ENCODE measurements around the gene CCL27. TPM values are rescaled to one million over a fixed set of nuclear protein-coding genes. Genes with fewer than 3 reads are reported as not detected.

CCL27 gene
- total and polyA plus RNA-seq, 10 of the 15 experiments (the other 5 are each of a cell fraction or from before 2014, with no cell fraction given) = 0.45 TPM; not detected in 9

GRCh38 chr9:34675048-34675714 is 12.7 kb upstream of the CCL27 start:
- DNase-seq (ENCODE audit: low read depth, low spot score) (no peak), FAIRE-seq (no peak), ATAC-seq (peak; percentile 95)
- no peak overlapping the region for H2AFZ ChIP-seq (ENCODE audit: control insufficient read depth, low read depth, low read length)
- no peak overlapping the region for H3K27ac ChIP-seq (ENCODE audit: control insufficient read depth, insufficient read depth)
- H3K27me3 ChIP-seq (replicated peaks in 1 of 2; ENCODE audit: control insufficient read depth in 2 of 2, insufficient read depth in 2 of 2, low read length in 1 of 2) = no peaks in the 10 kb centered on the region
- ChIA-PET SMC1A (ENCODE audit: uncharacterized antibody, unreplicated experiment) (interaction anchor here (1.1 kb wide), 1 partner anchor 310 kb away, joined by 3 read pairs; no protein-coding TSS in a partner anchor), POLR2A (no interaction called here), CTCF (interaction anchor here (0.8 to 3.3 kb wide), 7 partner anchors 9 to 38 kb away, joined by 3 to 23 read pairs (median 3); partner anchors contain the start of gene SIGMAR1), RAD21 (ENCODE audit: unreplicated experiment) (interaction anchor here (0.6 kb wide), 1 partner anchor 1278 kb away, joined by 3 read pairs; no protein-coding TSS in a partner anchor)
- 15% methylated on average over 10 of the region's 10 CpGs for WGBS (ENCODE audit: insufficient coverage, insufficient replicate concordance, low lambda C conversion rate, missing lambda C conversion rate)
- H3K79me2 ChIP-seq (ENCODE audit: control insufficient read depth, insufficient read depth, low read length) = no peaks in the 10 kb centered on the region
- in situ Hi-C loops (cut with MboI) (no loop called here), intact Hi-C loops (cut with micrococcal nuclease; ENCODE audit: unreplicated experiment) (loop anchor here (1.0 kb wide), 1 partner anchor 27 kb away; no protein-coding TSS in a partner anchor)
- H3K4me1 ChIP-seq (ENCODE audit: control insufficient read depth, insufficient read depth, low read length) = no peaks in the 10 kb centered on the region
- TF ChIP-seq YY1 (IDR thresholded peaks at IDR 0.05; ENCODE audit: low read depth, low read length) = peak; percentile 79
- TF ChIP-seq, protein P1, sequence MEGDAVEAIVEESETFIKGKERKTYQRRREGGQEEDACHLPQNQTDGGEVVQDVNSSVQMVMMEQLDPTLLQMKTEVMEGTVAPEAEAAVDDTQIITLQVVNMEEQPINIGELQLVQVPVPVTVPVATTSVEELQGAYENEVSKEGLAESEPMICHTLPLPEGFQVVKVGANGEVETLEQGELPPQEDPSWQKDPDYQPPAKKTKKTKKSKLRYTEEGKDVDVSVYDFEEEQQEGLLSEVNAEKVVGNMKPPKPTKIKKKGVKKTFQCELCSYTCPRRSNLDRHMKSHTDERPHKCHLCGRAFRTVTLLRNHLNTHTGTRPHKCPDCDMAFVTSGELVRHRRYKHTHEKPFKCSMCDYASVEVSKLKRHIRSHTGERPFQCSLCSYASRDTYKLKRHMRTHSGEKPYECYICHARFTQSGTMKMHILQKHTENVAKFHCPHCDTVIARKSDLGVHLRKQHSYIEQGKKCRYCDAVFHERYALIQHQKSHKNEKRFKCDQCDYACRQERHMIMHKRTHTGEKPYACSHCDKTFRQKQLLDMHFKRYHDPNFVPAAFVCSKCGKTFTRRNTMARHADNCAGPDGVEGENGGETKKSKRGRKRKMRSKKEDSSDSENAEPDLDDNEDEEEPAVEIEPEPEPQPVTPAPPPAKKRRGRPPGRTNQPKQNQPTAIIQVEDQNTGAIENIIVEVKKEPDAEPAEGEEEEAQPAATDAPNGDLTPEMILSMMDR (IDR thresholded peaks at IDR 0.05 in 2 of 3, conservative IDR thresholded peaks at IDR 0.05 in 1 of 3; ENCODE audit: control insufficient read depth in 2 of 3, extremely low read depth in 1 of 3, insufficient read depth in 1 of 3, low read depth in 3 of 3, low read length in 3 of 3) = peak; percentile 81 to 90 (median 83)
- TF ChIP-seq SMC3 (IDR thresholded peaks at IDR 0.05; ENCODE audit: borderline replicate concordance, low read length) = peak; percentile 62
- TF ChIP-seq RUNX3 (IDR thresholded peaks at IDR 0.05; ENCODE audit: low read length) = peak; percentile 78
- TF ChIP-seq RAD21 (IDR thresholded peaks at IDR 0.05; ENCODE audit: insufficient read depth, low read depth, low read length) = peak; percentile 93
- TF ChIP-seq GATAD2B (conservative IDR thresholded peaks at IDR 0.05; ENCODE audit: low read depth) = no peak
- no peak overlapping the region for H3K9ac ChIP-seq (ENCODE audit: control insufficient read depth, insufficient read depth, low read length)
- H3K4me2 ChIP-seq (ENCODE audit: control insufficient read depth, insufficient read depth) = no peak overlapping the region
- no peak overlapping the region for H3K4me3 ChIP-seq
- no peaks in the 10 kb centered on the region for H3K36me3 ChIP-seq (ENCODE audit: control insufficient read depth in 2 of 2, insufficient read depth in 2 of 2, low read length in 1 of 2)
- no TSS peak for BruUV-seq (replicated peaks)
- no peaks in the 10 kb centered on the region for H4K20me1 ChIP-seq (ENCODE audit: control insufficient read depth, insufficient read depth)
- H3K9me3 ChIP-seq (replicated peaks; ENCODE audit: control insufficient read depth, insufficient read depth, low read length) = no peaks in the 10 kb centered on the region; the same call in 2 of the 3 replicates
